Measurements from ENCODE around the gene KIDINS220.

KIDINS220 gene

DNA sequence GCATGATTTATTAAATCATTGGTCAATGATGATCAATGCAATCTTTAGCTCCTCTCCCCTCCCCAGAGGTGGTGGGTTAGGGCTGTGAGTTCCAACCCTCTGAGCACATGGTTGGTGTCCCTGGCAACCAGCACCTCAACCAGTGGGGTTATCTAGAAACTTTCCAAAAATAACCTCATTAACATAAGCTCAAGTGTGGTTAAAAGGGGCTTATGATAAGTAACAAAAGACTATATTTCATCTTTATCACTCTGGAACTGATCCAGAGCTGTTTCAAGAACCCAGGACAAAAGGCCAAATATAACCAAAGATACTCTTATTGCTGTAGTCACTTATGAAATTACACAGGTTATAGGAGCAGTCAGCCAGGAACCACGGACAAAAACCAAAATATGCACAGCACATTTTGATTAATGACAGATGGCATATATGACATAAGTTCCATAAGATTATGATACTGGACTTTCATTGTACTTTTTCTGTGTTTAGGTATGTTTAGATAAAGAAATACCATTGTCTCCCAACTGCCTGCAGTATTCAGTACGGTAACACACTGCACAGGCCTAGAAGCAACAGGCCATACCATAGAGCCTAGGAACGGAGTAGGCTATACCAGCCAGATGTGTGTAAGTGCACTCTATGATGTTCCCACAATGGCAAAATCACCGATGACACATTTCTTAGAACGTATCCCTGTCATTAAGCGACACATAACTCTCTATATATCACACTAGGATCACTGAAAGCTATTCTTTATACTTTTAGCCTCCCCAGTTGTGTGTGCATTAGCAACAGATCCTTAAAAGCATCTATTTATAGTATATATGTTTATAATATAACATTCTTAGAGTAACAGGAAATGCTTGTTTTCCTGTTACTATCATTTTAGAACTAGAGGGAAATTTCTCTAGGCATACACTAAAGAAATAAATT is 31.9 kb downstream of the KIDINS220 start:
- no peak for DNase-seq (ENCODE audit: low read depth in 2 of 2)

DNA sequence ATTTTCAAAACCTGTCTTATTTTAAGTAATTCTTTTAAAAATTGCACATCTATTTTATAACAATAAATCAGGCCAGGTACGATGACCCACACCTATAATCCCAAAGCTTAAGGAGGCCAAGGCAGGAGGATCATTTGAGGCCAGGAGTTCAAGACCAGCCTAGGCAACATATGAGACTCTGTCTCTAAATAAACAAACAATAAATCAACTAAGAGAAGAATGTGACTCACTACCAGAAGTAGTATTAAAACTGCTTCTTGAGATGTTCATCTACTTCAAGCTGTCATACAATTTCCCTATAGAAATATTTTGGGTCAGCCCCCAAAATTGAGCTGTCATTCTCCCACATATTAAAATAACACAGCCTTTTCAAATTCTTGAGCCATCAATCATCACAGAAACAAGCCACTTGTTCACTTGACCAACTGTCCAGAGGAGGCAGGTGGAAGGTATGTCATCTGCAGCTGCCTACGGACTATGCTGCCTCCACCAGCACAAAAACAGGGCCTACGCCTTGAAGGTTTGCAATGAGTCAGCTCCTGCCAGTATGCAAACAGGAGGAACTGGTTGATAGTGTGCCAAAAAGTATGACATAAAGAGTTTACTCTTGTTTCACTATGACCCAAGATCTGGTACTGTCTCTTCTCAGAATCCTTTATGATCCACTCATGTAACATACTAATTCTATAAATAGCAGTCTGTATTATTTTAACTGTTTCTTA is 33.6 kb downstream of the KIDINS220 start:
- DNase-seq (ENCODE audit: low read depth in 2 of 2) = peak; percentile 18 to 25

DNA sequence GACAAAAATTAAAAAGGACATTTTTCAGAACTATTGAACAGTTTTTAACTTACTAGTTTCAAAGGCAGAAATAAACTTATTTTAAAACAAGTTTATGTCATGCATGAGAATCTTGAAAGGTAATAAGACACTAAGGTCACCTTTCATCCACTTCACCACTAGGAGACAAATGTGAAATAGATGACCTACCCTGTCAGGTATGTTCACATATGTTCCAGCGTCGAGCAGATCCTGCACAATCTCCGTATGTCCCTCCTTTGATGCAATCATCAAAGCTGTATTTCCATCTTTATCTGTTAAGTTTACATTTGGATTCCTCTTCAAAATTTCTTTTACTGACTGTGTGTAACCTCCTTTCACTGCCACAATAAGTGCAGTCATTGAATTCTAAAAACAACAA is 34.7 kb downstream of the KIDINS220 start:
- DNase-seq (ENCODE audit: low read depth in 2 of 2) = no peak

DNA sequence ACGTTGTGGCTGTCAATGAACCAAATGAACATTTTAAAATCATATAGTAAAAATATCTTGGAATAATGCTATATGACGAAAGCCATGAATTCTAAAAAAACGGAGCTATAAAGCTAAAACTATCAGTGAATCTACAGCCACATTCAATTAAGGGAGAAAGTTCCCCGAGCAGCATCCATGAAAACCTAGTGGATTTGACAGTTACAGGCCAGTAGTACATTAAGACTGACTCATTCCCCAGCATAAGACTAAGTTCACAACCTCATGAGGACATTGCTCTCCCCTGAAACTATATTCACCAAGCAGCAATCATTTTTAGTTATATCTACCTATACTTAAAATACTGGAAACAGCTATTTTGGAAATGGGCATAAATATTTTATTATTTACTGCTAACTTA is 36.6 kb downstream of the KIDINS220 start:
- no peak for DNase-seq (ENCODE audit: low read depth in 2 of 2)

DNA sequence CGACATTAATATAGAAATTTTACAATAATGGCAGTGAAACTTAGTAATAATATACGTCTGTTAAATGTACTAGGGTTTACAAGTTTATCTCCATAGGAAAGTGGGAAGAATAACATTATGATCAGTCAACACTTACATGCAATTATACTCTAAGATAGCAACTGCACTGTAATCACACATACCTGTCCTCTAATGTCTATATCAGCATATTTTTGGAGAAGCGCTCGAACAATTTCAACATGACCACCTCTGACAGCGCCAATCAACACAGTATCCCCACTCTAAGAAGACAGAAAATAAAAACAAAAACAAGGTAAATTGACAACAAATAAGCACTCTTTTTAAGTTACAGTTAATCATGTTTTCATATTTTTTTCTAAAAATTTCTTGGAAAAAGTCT is 37.2 kb downstream of the KIDINS220 start:
- no peak for DNase-seq (ENCODE audit: low read depth in 2 of 2)

DNA sequence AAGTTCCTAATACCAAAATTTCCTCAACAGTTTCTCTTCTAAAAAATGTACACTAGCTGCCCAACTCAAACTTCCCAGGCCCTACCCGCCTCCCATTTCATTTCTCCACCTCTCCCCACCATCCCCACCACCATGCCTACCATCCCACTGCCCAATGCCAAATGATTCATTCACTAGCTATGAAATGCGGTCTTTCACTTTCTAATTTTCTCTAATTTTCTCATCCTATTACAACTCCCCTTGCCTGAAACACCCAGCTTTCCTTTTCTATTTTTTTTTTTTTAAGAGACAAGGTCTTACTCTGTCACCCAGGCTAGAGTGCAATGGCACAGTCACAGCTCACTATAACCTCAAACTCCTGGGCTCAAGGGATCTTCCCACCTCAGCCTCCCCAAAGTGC is 38.4 kb downstream of the KIDINS220 start:
- no peak for DNase-seq (ENCODE audit: low read depth in 2 of 2)

DNA sequence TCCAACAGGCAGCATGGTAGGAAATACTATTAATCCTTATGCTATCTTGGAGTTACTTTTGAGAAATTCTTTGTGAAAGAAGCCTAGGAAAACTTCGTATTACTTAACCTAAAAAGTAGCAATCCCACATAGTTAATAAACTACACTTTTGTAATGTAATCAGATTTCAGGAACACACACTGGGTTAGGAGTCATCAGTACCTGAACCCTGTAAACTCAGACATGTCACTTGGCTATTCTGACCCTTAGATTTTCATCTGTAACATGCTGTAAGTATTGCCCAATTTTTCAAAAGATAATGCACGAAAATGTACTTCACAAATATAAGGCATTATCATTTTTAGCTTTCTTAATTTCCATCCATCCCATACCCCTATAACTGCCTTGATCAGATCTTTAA is 39.0 kb downstream of the KIDINS220 start:
- no peak for DNase-seq (ENCODE audit: low read depth in 2 of 2)

DNA sequence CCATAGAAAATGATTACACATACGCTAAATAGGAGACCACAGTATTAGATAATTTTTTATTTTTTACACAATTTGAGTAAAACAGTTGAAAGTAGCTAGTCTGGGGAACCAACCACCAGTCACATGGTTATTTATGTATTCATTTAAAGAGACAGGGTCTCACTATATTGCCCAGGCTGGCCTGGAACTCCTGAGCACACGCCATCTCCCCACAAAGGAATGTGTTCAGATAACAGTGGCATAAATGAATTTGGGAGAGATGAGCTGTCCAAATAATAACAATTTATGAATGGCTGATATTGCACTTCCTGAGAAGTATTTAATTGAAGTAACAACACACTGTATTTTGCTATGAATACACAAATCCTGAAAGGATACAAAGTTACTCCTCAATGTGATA is 39.7 kb downstream of the KIDINS220 start:
- DNase-seq (ENCODE audit: low read depth in 2 of 2) = no peak

DNA sequence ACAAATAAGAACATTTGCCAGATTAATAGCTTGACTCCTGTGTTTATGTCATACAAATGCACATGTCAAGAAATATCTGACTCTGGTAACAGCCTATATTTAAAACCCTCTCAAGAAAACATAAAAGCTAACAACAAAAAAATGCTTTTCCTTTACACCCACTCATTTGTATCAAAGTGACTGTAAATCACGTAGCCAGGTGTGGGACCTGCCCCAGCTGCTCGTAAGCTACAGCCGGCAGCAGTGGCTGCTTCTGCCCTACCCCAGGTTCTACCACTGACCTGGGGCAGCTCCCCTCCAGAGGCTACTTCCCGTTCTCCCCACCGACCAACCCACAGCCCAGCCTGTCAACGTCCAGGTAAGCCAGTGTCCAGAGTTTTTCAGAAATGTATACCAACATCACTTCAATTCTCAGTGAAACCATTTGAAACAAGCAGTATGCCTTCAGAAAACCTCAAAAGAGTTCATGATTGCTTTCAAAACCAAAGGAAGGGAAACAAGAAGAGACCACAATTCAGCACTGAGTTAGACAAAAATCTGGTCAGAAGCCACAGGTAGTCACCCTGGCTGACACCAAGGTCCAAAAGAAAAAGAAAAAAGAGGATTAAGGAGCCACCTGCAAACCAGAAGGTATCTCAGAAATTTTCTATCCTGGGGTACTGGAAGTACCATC is 40.4 kb downstream of the KIDINS220 start:
- DNase-seq (ENCODE audit: low read depth in 2 of 2) = no peak

DNA sequence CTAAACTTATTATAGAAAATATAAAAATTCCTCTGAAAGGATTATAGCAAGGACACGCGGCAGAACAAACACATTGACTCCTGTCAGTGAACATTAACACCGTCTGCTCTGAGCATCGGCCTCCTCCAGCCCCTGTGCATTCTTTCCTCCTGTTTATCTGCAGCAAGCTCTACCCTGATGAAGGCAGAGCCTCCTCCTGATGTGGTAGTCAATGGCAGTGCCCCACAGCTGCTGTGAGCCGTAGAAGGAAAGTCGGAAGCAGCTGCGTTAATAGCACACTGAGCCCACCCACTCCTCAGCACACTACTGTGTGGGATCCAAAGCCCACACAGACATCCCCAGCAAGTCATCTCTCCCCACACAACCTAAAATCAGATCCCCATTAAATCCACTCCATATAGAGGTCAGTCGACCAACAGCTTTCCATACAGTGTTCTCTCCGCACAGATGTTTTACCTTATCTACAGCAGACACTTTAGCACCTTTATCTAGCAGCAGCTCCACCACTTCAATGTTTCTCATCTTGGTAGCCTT is 41.0 kb downstream of the KIDINS220 start:
- no peak for DNase-seq (ENCODE audit: low read depth in 2 of 2)

DNA sequence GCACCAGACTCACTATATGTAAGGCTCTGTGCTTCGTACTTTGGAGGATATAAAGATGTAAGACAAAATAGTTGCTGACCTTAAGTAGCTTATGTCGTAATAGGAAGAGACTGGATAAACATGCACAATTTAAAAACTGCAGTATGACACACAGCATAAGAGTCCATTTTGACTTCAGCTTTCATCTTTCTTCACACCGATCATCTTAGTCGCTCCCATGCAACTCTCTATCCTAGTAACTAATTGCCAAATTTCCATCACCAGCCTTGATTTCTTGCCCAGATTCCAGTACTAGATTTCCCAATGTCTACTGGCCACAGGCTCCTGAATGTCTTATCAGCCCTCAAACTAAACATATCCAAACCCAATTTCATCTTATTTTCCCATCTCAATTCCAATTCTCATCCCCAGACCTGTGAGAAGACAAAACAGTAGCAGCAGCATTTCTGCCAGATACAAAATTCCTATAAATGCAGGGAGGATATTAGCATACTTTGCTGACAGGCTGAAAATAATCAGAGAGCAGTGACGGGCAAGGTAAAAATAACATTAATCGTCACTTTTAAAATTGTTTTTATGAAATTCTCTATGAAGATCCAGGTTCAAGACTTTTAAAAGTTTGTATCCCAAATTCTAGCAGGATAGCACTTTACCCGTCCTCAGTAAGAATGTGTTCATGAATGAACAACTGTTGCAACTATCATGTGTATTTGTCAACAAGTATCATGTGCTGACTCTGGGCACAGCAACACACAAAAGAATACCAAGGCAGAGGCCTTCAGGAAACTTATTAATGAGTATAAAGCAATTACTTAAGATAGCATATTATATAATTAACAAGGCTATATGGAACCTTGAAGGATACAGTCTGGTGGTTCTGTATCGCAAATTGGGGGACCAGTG is 42.2 kb downstream of the KIDINS220 start:
- no peak for DNase-seq (ENCODE audit: low read depth in 2 of 2)

DNA sequence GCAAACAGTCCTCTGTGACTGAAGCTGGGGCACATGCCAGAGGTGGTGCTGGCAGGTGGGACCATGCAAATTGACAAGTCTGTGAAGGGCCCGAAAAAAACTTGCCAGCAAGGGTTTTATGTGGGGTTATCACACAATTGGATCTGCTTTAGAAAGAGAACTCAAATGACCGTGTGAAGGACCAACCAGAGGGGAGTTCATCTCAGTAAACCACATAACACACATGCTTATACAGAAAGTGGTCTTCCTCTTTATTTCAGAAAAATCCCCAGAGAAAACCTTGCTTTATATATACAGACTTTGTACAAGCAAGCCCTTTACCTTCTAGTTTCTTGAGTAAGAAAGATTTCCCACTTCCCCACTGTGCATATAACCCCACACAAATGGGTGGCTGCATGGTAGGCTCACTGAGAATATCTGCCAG is 46.7 kb downstream of the KIDINS220 start:
- DNase-seq (ENCODE audit: low read depth in 2 of 2) = no peak

DNA sequence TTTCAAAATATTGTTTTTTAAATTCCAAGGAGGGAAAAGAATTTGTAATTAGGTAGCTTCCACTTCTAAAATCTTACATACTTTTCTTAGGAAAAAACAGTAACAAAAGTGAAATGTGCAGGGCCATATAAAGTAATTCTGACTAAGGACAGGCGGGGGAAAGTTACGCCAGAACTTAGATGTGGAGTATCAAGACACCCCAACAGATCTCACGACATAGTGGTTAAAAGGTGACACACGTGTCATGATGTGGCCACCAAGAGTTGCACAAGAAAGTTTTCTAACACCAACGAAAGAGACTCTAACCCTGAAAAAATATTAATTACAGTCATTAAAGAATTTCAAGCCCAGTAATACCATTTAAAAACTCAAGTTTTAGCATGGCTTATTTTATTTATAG is 51.0 kb downstream of the KIDINS220 start:
- no peak for DNase-seq (ENCODE audit: low read depth in 2 of 2)

DNA sequence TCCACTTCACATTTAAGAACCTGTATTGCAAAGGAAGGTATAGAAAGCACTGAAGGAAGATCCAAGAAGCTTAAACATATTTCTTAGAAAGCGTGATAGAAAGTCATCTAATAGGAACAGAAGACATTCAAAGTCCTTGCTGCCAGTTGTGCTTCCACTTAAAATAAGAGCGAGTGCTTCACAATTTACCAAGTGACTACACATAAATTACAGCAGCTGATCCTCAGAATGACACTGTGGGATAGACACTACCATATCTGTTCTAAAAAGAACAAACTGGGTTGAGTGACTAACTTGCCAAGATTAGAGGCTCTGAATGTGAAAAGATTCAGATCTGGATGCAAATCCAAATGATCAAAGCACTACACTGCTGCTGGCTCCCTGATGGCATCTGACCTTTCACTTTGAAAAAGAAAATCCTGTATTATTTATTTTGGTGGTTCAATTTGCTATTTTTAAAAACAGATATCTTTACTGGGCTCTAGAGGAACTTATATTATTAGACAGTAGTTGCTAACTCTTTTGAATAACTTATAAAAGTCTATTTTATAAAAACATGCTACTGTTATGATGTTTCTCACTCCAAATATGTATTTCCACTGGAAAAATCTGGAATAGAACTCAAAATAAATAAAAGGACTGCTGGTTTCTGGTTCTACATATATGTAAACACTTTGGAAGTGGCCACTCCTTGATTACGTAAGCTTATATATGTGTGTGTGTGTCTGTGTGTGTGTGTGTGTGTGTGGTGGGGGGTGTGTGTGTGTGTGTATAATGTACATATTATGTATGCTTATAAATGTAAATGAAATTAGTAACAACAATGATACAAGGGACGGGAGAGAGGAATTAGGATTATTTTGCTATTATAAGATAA is 57.4 kb downstream of the KIDINS220 start:
- DNase-seq (ENCODE audit: low read depth in 2 of 2) = no peak

DNA sequence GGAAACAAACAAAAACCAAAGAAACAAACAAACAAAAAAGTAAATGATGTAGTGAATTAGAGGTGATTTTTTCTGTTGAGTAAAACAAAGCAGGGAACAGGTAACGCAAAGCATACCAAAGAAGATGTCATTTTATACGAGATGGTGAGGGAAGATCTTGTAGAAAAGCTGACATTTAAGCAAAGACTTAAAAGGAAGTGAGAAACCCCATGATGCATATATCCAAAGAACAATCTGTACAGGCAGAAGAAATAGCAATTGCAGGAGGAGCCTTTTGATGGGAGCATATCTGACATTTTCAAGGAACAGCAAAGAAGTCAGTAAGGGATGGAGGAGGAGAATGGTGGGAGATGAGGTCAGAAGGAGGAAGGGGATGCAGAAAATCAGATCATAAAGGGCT is 63.0 kb downstream of the KIDINS220 start:
- no peak for DNase-seq (ENCODE audit: low read depth in 2 of 2)

DNA sequence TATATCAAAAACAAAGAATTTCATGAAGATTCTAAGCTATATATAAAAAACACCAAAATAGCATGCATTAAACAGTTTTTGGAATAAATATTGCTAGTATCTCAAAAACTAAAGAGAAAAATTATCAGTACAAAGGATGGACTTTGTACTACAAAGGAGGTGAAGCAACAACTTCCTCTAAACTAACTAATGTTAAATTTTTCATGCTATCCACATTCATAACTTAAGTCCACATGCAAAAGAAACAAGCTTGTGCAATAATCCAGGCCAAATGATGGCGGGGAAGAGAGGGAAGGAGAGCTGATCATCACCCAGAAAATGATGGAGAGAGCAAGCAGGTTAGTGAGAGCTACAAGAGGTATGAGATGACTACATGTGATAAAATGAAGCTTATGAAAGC is 70.1 kb downstream of the KIDINS220 start:
- no peak for DNase-seq (ENCODE audit: low read depth in 2 of 2)

DNA sequence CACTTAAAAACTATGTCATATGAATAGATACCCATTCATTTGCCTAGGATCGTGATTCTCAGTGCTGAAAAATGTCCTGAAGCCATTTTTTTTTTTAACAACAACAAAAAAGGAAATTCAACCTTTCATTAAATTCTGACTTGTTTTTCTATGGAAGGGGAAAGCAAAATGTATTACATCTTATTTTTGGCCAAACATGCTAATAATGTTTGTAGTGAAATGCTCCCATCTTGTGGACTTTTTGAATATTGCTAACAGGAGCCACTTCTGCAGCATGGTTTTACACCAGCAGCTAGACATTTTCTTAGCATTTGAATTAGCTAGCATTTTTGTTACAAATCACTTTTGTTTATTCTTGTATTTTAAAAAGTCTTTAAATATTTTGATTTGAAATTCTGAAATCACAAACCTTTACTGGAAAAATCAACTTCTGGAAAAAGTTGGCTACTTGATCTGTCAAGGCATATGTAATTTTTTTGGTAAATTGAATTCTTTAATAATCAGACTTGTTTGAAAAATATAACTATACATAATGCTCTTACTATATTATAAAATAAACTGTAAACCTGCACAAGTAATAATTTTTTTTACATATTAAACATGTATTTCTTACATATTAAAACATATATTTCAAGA is 75.8 kb downstream of the KIDINS220 start:
- DNase-seq (ENCODE audit: low read depth in 2 of 2) = no peak

DNA sequence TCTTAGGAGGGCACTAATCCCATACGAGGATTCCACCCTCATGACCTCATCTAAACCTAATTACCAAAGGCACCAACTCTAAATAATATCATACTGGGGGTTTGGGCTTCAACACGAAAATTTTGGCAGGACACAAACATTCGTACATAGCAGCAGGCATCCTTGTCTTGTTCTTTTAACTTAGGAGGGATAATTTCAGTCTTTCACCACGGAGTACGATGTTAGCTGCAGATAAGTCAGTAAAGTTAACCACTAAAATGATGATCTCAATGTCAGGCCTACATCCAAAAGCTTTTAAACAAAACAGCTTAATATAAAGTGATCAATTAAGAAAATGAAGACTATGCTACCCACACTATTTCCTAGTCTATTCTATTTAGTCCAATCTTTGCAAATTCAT is 80.7 kb downstream of the KIDINS220 start:
- DNase-seq (ENCODE audit: low read depth in 2 of 2) = no peak

DNA sequence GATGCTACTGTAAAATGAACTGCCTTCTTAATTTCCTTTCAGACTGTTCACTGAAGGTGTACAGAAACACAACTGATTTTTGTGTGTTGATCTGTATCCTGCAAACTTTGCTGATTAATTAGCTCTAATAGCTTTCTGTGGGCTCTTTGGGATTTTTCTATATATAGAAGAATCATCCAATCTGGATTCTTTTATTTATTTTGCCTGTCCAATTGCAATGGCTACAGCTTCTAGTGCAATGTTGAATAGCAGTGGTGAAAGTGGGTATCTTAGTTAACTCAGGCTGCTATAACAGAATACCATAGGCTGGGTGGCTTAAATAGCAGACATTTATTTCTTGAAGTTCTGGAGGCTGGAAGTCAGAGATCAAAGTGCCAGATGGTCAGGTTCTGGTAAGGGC is 81.2 kb downstream of the KIDINS220 start:
- DNase-seq (ENCODE audit: low read depth in 2 of 2) = no peak
